Measurements from ENCODE around the gene MCAT.
A peak's percentile ranks its signal among the peaks of the same experiment; 100 is the strongest.
"Not testable (repeated sequence)": the region's sequence is repeated elsewhere in the genome, so short reads cannot be mapped to it uniquely, and the experiment has no call there.

The MCAT gene

GRCh38 chr22:43127166-43127908 is 15.9 kb downstream of the MCAT start:
- DNase-seq (ENCODE audit: low read depth in 2 of 2, low spot score in 1 of 2), result no peak

DNA sequence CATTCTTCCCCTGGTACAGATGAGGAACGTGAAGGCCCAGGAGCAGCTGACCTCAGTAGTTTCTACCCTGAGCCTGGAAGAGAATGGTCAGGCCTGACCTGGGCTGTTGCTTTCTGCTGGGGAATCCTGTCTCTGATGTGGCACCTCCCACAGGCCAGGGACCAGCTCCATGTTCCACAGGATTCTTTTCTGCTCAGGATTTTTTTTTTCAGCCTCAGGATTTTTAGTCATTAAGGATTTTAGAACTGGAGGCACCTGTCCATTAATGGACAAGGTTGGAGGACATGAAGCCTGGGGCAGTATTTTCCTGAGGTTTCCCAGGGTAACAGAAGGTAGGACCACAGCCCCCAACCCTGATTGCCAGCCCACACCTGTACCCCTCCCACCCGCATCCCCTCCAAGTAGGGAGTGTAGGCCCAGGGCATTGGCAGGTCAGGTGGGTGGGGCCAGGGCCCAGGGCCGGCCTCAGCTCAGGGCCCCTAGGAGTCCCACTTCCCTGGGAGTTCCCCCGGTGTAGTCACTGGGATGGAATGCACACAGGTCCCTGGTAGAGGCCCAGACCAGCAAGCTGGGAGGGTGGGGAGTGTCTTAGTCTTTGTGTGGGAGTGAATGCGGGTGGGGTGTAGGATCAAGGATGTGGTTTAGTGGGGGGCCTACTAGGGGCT is 16.6 kb downstream of the MCAT start:
- DNase-seq (ENCODE audit: low read depth in 2 of 2, low spot score in 1 of 2), result no peak

DNA sequence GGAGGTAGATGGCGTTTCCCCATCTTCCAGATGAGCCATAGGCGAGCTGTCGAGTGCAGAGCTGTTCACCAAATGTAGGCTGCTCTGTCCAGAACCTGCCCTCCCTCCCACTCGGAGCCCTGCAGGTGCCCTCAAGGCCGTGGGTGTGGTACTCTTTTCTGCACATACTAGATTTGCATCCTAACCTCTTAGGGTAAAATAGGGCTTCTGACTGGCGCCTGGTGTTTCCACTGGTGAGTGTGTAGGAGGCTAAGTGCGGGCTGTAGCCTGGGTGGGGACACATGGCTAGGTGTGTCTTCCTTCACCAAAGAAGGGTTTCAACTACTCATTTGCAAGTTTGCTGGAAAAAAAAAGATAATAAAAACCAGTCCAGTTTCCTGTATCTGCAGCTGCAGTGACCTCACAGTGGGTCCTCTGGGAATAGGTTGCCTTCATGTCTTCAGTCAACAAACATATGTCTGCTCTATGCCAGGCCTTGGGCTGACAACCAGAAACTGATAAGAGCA is 24.2 kb downstream of the MCAT start:
- no peak for DNase-seq (ENCODE audit: low read depth in 2 of 2, low spot score in 1 of 2)

GRCh38 chr22:43118024-43118849 is 25.0 kb downstream of the MCAT start:
- no peak for DNase-seq (ENCODE audit: low read depth in 2 of 2, low spot score in 1 of 2)

DNA sequence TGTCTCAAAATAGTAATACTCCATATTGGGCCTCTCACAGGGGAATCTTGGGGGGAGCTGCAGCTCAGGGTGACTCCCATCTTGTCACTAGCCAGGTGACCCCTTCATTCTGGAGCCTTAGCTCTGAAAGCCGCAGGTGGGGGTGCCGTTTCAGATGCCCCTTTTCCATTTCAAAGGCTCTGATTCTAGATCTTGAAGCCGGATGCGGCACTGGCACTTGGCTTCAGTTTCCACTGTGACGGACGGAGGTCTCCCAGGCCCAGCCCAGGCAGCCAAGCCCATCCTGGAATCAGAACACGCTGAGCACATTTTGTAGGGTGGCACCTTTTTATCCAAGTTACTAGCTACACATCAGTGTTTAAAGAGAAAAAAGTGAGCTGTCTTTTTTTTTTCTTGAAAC is 26.3 kb downstream of the MCAT start:
- no peak for DNase-seq (ENCODE audit: low read depth in 2 of 2, low spot score in 1 of 2)

DNA sequence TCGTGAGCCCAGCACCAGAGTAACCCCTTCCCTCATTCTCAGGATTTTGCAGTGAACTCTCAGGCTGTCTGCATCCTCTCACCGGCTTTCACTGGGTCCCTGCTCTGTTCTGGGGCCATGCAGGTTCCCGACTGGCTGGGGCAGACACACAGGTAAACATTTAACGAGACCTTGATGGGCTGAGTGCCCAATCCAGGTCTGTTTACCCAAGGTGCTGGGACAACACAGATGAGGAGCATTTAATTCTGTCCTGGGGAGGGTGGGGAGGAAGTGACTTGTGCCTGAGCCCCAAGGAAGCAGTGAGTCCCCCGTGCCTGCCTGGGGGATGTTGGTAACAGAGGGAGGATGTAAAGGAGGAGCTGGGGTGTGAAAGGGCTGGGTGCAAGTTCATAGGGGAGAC is 28.2 kb downstream of the MCAT start:
- no peak for DNase-seq (ENCODE audit: low read depth in 2 of 2, low spot score in 1 of 2)

DNA sequence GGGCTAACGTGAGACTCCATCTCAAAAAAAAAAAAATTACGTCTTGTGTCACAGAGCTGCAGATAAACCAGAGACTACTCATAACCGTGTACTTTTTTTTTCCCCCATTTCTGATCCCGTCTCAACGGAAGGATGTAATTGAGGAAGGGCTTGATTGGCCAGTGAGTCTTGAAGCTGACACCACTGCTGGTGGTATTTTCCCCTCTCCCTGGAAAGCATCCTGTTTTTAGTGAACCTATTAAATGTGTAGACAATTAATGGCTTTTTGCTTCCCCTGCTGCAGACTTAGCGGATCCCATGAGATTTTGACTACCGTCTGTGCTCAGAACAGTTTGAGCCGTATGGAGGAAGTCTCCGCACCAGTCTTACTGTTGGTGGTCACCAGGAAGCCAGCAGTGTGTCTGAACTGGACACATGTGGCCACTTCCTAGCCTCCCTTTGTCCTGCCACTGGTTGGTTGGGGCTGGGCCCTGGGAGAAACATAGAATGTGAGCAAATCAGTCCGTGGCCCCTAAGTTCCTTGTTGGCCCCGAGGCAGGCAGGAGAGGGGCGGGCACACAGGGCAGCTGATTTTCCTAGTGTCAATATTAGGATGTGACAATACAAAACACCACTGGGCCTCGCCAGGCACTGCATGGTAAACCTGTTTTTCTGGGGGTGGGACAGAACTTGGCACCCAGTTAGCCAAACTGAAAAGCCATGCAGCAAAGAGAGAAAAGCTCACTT is 29.5 kb downstream of the MCAT start:
- no peak for DNase-seq (ENCODE audit: low read depth in 2 of 2, low spot score in 1 of 2)

GRCh38 chr22:43110927-43111623 is 32.1 kb downstream of the MCAT start:
- peak in 1 of 2 donors; percentile 13 for DNase-seq (ENCODE audit: low read depth in 2 of 2, low spot score in 1 of 2)

- no peak for DNase-seq (ENCODE audit: low read depth in 2 of 2, low spot score in 1 of 2)
Measured at GRCh38 chr22:43110444-43110926, 32.7 kb downstream of the MCAT start, which contains the start of gene BIK. Gene BIK, plus strand, starts transcription at chr22:43110750. Its CDS starts 13,273 bp downstream, at chr22:43124023.

- no peak for DNase-seq (ENCODE audit: low read depth in 2 of 2, low spot score in 1 of 2)
Measured at GRCh38 chr22:43109921-43110443, 33.2 kb downstream of the MCAT start.

GRCh38 chr22:43109511-43109910 is 33.7 kb downstream of the MCAT start:
- DNase-seq (ENCODE audit: low read depth in 2 of 2, low spot score in 1 of 2), result no peak

DNA sequence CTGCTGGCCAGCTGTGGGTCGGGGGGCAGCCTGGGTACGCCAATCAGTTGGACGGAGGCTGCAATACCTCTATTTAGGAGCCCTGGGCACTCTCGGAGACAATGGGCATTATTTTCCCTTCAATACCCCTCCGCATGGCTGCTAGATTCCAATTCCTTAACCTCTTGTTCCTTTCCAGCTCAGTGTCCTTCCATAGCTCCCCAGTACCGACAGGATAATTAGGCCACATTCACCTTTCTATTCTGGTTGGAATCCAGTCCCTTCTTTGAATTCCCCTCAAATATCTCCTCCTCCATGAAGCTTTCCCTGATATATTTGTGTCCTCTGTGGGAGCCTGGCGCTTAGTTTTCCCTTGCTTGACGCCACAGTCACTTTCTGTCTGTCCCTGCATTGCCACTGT is 36.9 kb downstream of the MCAT start:
- no peak for DNase-seq (ENCODE audit: low read depth in 2 of 2, low spot score in 1 of 2)

DNA sequence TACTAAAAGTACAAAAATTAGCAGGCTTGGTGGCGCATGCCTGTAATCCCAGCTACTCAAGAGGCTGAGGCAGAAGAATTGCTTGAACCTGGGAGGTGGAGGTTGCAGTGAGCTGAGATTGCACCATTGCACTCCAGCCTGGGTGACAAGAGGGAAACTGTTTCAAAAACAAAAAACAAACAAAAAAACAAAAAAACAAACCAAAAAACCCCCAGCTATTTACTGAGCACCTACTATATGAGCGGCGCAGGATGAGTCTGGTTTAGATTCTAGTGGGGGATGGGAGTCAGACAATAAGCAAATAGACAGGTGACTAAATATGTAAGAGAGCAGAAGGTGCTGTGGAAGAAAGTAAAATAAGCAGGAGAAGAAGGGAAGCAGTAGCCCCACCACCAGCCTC is 38.2 kb downstream of the MCAT start:
- DNase-seq (ENCODE audit: low read depth in 2 of 2, low spot score in 1 of 2), result not testable (repeated sequence)

- not testable (repeated sequence) for DNase-seq (ENCODE audit: low read depth in 2 of 2, low spot score in 1 of 2)
Measured at GRCh38 chr22:43104056-43104625, 39.1 kb downstream of the MCAT start.

DNA sequence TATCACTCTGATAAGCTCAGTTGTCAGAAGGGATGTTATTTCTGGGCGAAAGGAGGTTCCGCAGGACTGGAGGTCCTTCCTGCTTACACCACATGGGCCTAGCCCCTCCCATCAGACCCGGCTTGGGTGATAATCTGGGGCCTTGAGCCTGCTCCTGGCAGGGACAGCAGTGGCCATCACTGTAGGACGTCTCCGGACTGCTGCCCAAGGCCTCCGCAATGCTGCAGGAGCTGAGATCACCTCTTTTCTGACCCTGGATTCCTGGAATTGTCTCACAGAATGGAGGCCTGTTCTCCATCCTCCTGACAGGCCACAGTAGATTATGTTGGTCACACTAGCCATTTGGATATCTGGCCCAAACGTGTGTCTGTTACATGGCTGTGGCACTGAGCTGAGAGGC is 41.9 kb downstream of the MCAT start:
- no peak for DNase-seq (ENCODE audit: low read depth in 2 of 2, low spot score in 1 of 2)

DNA sequence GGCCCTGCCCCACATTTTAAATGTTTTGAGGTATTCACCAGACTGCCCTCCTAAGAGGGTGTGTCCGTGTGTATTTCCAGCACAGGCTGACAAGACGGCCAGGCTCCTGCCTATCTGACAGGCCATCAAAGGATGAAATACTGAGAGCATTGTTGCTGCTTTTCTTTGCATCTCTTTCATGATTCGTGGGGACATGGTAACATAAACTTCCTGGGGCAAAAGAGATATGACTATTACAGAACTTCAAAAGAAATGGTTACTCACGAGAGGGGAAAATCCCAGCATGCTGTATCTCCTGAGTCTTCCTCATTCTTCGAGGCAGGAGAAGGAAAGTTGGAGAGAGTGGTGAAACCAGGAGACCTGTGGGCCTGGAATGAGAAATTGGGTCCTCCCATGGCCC is 43.0 kb downstream of the MCAT start:
- no peak for DNase-seq (ENCODE audit: low read depth in 2 of 2, low spot score in 1 of 2)

GRCh38 chr22:43099095-43099494 is 44.1 kb downstream of the MCAT start:
- DNase-seq (ENCODE audit: low read depth in 2 of 2, low spot score in 1 of 2), result no peak

GRCh38 chr22:43098356-43098755 is 44.8 kb downstream of the MCAT start:
- no peak for DNase-seq (ENCODE audit: low read depth in 2 of 2, low spot score in 1 of 2)

GRCh38 chr22:43096420-43096819 is 46.8 kb downstream of the MCAT start:
- no peak for DNase-seq (ENCODE audit: low read depth in 2 of 2, low spot score in 1 of 2)

DNA sequence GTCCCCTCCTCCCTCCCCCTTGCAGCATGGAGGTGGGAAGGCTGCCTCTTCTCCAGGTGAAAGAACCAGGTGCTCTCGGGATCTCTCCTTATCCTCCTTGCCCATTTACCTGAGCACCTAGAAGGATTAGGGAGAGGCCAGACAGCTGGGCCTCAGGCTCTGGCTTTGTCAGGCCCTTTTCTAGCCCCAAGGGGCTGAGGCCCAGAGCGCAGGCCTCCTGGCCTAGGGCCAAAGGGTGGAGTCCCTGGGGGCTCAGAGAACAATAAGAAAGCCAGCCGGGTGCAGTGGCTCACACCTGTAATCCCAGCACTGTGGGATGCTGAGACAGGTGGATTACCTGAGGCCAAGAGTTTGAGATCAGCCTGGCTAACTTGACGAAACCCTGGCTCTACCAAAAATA is 48.6 kb downstream of the MCAT start:
- no peak for DNase-seq (ENCODE audit: low read depth in 2 of 2, low spot score in 1 of 2)
